Measurements from ENCODE around the gene NUCKS1.

NUCKS1 gene

GRCh38 chr1:205693421-205693991 lies 56.5 kb downstream of the NUCKS1 start:
- no peak for DNase-seq

GRCh38 chr1:205692423-205692822 lies 57.6 kb downstream of the NUCKS1 start:
- DNase-seq: no peak

- DNase-seq: no peak
Measured at GRCh38 chr1:205690122-205690756, 59.7 kb downstream of the NUCKS1 start.

GRCh38 chr1:205689479-205689878 lies 60.5 kb downstream of the NUCKS1 start:
- no peak for DNase-seq

- no peak for DNase-seq
Measured at GRCh38 chr1:205688171-205689080, 61.6 kb downstream of the NUCKS1 start.

GRCh38 chr1:205687242-205687641 lies 62.7 kb downstream of the NUCKS1 start:
- DNase-seq: no peak

GRCh38 chr1:205681364-205681763 lies 68.6 kb downstream of the NUCKS1 start:
- no peak for DNase-seq

- no peak for DNase-seq
Measured at GRCh38 chr1:205680073-205680851, 69.7 kb downstream of the NUCKS1 start, which contains the start of gene SLC45A3. SLC45A3 (minus strand) TSS chr1:205680509; CDS start chr1:205664656, 15,853 bp downstream.

GRCh38 chr1:205678286-205679111 lies 71.5 kb downstream of the NUCKS1 start:
- no peak for DNase-seq

- no peak for DNase-seq
Measured at GRCh38 chr1:205677167-205677566, 72.8 kb downstream of the NUCKS1 start.

GRCh38 chr1:205676597-205676996 lies 73.4 kb downstream of the NUCKS1 start:
- no peak for DNase-seq

- no peak for DNase-seq
Measured at GRCh38 chr1:205676002-205676401, 74.0 kb downstream of the NUCKS1 start.

- DNase-seq: no peak
Measured at GRCh38 chr1:205675247-205675646, 74.7 kb downstream of the NUCKS1 start.

GRCh38 chr1:205672970-205673369 lies 77.0 kb downstream of the NUCKS1 start:
- DNase-seq: no peak

- no peak for DNase-seq
Measured at GRCh38 chr1:205672395-205672889, 77.5 kb downstream of the NUCKS1 start.

- no peak for DNase-seq
Measured at GRCh38 chr1:205670611-205671430, 79.2 kb downstream of the NUCKS1 start.

- DNase-seq: no peak
Measured at GRCh38 chr1:205670150-205670446, 79.9 kb downstream of the NUCKS1 start.

- no peak for DNase-seq
Measured at GRCh38 chr1:205669341-205670149, 80.4 kb downstream of the NUCKS1 start.

GRCh38 chr1:205668951-205669340 lies 81.0 kb downstream of the NUCKS1 start:
- no peak for DNase-seq
